ENCODE data around the gene CDH13.

DNA sequence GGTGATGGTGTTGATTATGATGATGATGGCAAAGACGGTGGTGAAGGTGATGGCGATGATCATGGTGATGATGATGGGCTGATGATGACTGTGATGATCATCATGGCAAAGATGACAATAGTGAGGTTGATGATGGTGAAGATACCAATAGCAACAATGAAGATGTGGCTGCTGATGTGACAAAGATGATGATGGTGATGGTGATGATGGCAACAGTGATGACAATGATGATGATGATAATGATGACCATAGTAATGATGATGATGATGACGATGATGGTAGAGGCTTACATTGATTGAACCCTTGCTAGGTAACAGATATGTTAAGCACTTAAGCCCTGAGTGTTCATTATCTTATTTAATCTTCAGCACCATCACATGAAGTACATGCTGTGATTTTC, 817.2 kb downstream of the CDH13 start:
- TF ChIP-seq MXD1 (CRISPR knock-in tag; IDR thresholded peaks at IDR 0.05; ENCODE audit: borderline replicate concordance, poor library complexity, severe bottlenecking) (no peak), ZSCAN29 (IDR thresholded peaks at IDR 0.05) (no peak), ZNF76 (CRISPR knock-in tag; IDR thresholded peaks at IDR 0.05; ENCODE audit: borderline replicate concordance) (no peak), ARID3B (CRISPR knock-in tag; IDR thresholded peaks at IDR 0.05; ENCODE audit: borderline replicate concordance) (no peak), TEAD1 (CRISPR knock-in tag; IDR thresholded peaks at IDR 0.05) (no peak), TOE1 (IDR thresholded peaks at IDR 0.05; ENCODE audit: borderline replicate concordance) (no peak), TOE1 (CRISPR knock-in tag; IDR thresholded peaks at IDR 0.05; ENCODE audit: borderline replicate concordance, low read depth) (no peak), KLF10 (CRISPR knock-in tag; IDR thresholded peaks at IDR 0.05) (no peak), ZNF282 (CRISPR knock-in tag; IDR thresholded peaks at IDR 0.05) (no peak)

All from K562 (cell line).